Loucy (cell line): ENCODE results near the gene SGPL1.

Source experiments
- EZH2phosphoT487 ChIP-seq: fragments of 200-600 bp; IDR thresholded peaks from 2 replicates; pipeline ENCODE4 v1.6.1; 2018; ENCODE audit warnings: antibody characterized with exemption, mild to moderate bottlenecking, moderate library complexity, borderline replicate concordance
- TF ChIP-seq, protein P1 (sequence below): fragments of 200-600 bp; sonication (generic); conservative IDR thresholded peaks from 2 replicates; pipeline ENCODE4 v1.5.1; 2014; ENCODE audit warnings: mild to moderate bottlenecking, antibody characterized with exemption, low read length

DNA sequence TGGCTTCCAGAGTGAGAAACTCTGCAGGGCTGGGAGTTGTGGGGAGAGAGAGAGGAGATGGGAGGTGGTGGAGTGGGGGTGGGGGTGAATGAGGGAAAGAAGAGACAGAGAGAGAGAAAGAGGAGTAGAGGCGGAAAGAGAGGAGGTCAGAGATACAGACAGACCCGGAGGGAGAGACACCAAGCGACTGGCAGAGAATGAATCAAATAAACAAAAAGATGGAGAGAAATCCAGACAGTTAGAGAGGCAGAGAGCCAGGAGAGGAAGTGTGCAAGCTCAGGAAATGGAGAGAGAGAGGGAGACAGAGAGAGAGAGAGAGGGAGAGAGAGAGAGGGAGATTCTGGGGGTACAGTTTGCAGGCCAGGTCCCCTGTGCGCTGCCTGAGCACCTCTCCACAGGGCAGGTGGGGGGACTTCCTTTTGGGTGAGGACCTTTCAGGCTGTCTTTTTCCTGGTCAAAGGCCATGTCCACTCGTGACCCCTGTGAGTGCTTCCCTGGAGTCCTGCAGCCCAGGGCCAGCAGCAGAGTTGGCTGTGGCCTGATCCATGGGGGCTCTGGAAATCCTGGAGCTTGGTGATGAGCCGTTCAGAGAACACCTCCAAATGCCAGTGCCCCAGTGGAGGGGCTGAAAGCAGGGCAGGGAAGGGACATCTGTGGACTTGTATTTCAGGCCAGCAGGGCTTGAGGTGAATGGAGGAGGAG, 97.6 kb downstream of the SGPL1 start:
- TF ChIP-seq, protein P1, sequence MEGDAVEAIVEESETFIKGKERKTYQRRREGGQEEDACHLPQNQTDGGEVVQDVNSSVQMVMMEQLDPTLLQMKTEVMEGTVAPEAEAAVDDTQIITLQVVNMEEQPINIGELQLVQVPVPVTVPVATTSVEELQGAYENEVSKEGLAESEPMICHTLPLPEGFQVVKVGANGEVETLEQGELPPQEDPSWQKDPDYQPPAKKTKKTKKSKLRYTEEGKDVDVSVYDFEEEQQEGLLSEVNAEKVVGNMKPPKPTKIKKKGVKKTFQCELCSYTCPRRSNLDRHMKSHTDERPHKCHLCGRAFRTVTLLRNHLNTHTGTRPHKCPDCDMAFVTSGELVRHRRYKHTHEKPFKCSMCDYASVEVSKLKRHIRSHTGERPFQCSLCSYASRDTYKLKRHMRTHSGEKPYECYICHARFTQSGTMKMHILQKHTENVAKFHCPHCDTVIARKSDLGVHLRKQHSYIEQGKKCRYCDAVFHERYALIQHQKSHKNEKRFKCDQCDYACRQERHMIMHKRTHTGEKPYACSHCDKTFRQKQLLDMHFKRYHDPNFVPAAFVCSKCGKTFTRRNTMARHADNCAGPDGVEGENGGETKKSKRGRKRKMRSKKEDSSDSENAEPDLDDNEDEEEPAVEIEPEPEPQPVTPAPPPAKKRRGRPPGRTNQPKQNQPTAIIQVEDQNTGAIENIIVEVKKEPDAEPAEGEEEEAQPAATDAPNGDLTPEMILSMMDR, result no peak
- no peak for TF ChIP-seq EZH2phosphoT487
